NCI-H2171 treated with DMSO at 0.1 percent for 48 hours (cell line): ENCODE measurements around the gene WNT4.
"Not testable (repeated sequence)": the region's sequence is repeated elsewhere in the genome, so short reads cannot be mapped to it uniquely, and the experiment has no call there.

Experiments
- DNase-seq: peaks from one replicate; lab custom pipeline; 2025; lab: John Stamatoyannopoulos, UW

Gene WNT4

DNA sequence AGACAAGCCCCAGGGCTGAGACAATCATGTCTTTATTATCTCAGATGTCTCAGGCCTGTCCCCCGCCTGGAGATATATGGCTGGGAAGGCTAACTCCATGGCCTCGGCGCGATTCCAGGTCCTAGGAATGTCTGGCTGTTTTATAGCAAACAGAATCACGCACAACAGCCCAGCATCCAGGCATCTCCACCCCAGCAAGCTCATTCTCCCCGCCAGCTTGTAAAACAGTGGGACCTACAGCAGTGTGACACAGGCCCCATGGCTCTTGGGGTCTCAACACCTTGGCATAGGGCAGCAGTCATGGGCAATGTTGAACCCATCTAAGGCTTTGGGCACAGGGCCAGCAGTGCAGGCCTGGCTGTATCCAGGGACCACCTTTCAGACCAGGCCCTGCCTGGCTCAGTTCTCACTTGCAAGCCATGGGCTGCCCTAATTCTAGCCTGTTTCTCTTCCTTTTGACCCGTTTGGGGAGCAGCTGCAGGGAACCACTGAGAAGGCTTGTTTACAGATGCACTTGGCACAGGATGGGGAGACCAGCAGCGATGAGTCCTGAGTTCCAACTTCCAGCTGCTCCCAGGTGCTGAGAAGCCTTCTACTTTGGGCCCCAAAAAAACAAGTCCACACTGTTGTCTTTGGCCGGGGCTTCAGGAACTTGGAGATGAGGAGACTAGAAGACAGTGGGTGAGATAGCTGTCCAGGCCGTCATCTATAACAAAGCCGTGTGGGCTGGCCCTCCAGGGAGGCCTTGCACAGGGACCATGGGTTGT lies 34.4 kb downstream of the WNT4 start:
- no peak for DNase-seq

DNA sequence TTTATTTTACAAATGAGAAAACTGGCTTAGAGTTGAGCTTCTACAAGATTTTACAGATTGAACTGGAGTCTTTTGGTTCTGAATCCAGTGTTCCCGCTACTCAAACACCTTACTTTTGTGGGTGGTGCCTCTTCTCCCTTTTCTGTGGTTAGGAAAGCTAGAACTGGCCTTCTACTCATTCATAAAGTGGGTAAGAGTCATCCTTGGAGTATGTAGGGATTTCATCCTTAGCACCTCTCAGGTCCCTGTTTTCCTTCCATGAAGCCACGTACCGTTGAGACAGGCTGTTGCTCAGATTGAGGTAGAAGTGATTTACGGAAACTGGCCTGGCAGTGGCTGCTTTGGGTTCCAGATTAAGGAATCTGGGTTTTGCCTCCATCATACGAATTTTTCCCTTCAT lies 35.8 kb downstream of the WNT4 start:
- no peak for DNase-seq

DNA sequence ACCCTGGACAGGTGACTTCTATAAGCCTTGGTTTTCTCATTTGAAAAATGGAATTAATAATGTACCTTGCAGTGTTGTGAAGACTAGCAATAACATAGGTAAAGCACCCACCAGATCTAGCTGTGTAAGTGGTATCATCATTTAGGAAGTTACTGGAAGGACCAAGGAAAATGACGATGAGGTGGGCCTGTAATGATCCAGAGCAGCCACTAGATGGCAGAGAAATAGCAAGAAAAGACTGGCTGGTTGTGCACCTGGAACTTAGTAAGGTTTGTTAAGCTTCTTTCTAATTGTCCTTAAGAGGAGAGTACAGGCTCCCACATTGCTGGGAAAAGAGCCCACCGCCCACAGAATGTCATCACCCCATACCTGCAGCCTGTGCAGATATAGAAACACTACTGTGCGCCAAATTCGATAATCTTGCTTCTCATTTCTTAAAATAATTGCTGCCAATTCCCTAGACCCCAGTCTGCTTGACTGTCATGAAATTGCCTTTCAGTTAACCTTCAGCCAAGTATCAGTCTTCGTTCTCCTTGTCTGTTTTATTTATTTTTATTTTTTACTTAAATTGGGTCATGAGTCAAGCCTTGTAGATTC lies 37.2 kb downstream of the WNT4 start:
- peak; percentile 82 for DNase-seq

- DNase-seq: no peak
Measured at GRCh38 chr1:22104865-22105437, 37.9 kb downstream of the WNT4 start.

DNA sequence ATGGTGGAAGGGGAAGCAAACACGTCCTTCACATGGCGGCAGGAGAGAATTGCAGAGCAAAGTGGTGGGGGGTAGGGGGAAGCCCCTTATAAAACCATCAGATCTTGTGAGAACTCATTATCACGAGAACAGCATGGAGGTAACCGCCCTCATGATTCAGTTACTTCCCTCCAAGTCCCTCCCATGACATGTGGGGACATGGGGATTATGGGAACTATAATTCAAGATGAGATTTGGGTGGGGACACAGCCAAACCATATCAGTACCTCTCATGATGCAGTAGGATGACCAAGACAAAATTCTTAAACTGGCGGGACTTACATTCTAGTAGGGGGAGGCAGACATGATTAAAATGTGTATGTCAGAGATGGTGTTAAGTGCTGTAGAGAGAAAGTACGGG lies 38.8 kb downstream of the WNT4 start:
- no peak for DNase-seq

DNA sequence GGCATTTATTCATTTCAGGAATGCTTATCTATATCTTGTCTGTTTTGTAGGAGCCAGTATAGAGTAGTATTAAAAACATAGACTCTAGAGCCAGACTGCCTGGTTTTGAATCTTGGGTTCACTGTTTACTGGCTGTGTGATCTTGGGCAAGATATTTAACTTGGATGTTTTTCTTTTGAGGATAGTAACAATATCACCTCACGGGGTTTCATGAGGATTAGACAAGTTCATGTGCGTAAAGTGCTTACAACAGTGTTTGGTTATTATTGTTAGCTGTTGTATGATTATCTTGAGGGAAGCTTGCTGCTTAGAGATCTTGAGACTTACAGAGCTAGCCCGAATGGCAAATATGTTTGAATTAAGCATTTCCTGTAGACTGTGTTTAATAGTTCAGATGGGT lies 40.2 kb downstream of the WNT4 start:
- no peak for DNase-seq

GRCh38 chr1:22101995-22102394 lies 40.9 kb downstream of the WNT4 start:
- no peak for DNase-seq

DNA sequence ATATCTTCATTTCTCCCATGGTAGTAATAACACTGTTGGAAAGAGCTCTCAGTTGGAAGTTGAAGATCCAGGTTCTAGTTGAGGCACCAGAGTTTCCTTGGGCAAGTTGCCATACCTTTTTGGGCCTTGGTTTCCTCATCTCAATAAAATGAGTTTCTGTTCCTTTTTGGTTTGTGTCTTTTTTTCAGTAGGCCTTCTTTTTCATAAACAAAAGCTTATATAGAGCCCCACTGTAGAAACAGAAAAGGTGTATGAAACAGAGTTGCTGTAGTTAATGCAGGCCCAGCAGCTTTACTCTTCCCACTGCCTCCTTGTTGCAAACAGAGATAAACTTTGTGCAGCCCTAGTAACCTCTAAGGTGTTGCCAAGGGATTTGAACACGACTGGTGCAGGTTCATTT lies 41.7 kb downstream of the WNT4 start:
- DNase-seq: no peak

DNA sequence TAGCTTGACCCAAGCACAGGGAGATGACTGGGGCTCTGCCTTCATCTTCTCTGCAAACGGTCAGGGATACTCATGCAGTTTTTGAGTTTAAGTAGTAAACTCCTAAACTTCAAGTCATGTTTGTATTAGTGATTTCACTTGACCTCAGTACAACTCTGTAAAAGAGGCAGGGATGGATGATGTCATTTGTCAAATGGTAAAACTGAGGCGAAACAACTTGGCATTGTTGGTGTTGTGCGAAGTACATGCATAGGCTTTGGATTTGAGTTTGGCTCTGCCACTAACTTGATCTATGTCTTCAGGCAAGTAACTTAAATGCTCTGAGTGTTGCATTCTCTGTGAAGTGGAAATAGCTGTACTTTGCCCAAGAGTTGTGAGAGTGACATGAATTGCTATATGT lies 42.7 kb downstream of the WNT4 start:
- DNase-seq: no peak

- no peak for DNase-seq
Measured at GRCh38 chr1:22098752-22099151, 44.1 kb downstream of the WNT4 start.

GRCh38 chr1:22096463-22096862 lies 46.4 kb downstream of the WNT4 start:
- no peak for DNase-seq

DNA sequence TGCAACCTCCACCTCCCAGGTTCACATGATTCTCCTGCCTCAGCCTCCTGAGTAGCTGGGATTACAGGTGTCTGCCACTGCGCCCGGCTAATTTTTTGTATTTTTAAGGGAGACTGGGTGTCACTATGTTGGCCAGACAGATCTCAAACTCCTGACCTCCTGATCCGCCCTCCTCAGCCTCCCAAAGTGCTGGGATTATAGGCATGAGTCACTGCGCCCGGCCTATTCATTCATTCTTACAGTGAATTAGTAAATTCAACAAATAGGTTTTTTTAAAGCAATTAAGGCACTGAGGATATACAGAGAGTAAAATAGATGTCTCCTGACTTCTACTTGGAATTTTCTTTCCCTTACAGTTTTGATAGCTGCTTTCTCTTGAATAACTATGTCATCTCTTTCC lies 46.9 kb downstream of the WNT4 start:
- DNase-seq: no peak

DNA sequence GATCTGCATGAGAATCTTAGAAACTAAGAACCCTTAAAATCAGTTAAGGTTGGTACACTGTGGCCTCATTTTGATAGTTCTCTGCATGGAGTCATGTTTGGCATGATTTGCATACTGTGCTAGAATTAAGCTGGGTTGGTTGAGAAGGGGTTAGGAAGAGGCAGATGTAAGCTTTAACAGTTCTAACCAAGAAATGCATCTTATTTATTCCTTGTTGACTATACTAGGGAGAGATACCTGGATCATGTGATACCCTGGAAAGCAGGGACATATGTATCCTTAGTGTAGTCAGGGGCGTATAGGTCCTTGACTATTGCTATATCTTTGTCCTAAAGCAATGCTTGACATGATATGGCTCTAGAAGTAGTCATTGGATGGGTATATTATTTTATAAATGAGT lies 49.4 kb downstream of the WNT4 start:
- no peak for DNase-seq

DNA sequence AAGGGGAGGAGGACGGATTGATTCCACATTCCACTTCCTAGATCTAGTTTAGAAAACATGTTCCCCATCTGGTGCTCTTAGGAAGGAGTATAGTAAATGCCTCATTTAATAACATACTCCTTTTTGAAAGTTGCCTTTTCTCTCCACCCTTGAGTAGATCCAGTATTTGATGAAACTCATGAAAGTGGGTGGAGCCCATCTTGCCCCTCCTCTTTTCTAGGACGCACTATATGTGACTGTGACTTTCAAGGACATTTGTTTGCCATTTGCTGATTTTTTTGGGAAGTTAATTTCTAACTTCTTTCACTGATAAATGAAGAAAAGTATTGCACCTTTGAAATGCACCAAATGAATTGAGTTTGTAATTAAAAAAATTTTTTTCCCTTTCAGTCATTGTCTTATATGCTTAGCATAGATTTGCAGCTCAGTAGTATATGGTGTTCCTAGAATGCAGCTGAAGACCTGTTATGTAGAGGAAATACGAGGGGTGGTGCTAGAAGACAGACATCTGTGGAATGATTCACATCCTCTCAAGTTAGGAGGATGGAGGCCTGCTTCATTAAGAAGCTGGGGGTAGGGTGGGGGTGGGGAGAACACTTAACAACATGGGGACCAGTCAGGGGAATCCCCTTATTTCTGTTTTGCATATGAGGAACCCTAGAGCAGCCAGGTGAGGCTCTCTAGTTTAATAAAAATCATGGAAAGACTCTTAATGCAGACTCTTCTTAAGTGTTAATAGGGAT lies 50.7 kb downstream of the WNT4 start:
- DNase-seq: not testable (repeated sequence)

- no peak for DNase-seq
Measured at GRCh38 chr1:22090867-22091266, 52.0 kb downstream of the WNT4 start.

DNA sequence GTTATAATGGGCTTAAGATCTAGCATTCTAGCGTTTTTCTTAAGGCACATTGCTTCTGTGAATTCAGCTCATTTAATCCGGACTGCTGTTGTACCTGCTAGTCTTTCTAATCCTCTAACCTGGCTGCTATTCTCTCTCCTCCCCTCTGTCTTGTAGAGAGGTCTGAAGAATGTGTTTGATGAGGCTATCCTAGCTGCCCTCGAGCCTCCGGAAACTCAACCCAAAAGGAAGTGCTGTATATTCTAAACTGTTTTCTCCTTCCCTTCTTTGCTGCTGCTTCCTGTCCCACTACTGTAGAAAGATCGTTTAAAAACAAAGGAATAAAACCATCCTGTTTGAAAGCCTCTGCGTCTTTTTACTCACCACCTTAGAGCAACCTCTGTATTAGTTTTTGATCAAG lies 53.1 kb downstream of the WNT4 start:
- DNase-seq: no peak

DNA sequence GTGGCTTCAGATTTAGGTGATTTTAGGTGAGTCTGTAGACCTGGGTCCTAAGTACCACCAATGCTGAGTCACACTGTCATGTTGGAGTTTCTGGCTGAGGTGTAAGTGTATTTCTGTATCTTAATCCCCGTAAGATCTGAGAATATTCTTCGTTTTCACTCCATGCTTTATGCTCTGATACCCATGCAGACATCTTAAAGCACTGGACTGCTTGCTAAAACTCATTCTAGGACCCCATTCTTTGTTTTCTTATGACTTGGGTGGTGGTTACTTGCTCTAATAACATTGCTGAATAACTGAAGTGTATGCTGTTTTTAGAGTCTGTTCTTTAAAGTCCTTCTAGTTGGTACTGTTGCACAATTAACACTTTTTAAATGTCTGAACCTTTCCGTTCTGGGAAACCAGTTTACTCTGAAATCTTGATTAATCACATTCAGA lies 53.7 kb downstream of the WNT4 start:
- DNase-seq: no peak

GRCh38 chr1:22088331-22088730 lies 54.6 kb downstream of the WNT4 start:
- DNase-seq: no peak

DNA sequence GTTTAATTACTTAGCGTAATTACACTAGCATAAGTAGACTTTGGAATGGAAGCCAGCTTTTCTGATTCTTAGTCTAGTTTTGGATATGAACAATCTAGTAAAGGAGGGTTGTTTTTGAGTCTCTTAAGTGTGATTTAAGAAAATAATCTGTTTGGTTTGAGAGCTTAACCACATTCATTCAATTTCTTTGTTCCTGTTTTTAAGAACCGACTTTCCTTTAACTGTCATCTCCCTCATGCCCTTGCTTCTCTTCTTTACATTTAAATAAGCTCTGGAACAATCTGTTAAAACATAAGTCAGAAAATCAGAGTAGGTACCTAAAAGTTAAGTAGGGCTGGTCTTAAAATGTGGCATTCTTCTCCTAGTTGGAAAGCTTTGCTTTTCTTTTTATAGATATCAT lies 62.7 kb downstream of the WNT4 start:
- DNase-seq: no peak

- no peak for DNase-seq
Measured at GRCh38 chr1:22078133-22078532, 64.8 kb downstream of the WNT4 start.

- DNase-seq: no peak
Measured at GRCh38 chr1:22077728-22078127, 65.2 kb downstream of the WNT4 start.

- no peak for DNase-seq
Measured at GRCh38 chr1:22076346-22076745, 66.6 kb downstream of the WNT4 start.

GRCh38 chr1:22075718-22076117 lies 67.2 kb downstream of the WNT4 start:
- DNase-seq: no peak
